ENCODE measurements around the gene NLRP6.

Gene NLRP6

GRCh38 chr11:269146-269890 is 8.9 kb upstream of the NLRP6 start (continued):
- TF ChIP-seq CREB5 (CRISPR knock-in tag; IDR thresholded peaks at IDR 0.05; ENCODE audit: low read depth) (no peak), ZFP30 (CRISPR knock-in tag; IDR thresholded peaks at IDR 0.05) (no peak)

GRCh38 chr11:270451-271318 is 7.5 kb upstream of the NLRP6 start:
- TF ChIP-seq TCF4 (CRISPR knock-in tag; IDR thresholded peaks at IDR 0.05; ENCODE audit: borderline replicate concordance) (no peak), ESRRG (CRISPR knock-in tag; IDR thresholded peaks at IDR 0.05) (no peak), BACH2 (CRISPR knock-in tag; IDR thresholded peaks at IDR 0.05; ENCODE audit: borderline replicate concordance) (no peak), POU6F1 (CRISPR knock-in tag; IDR thresholded peaks at IDR 0.05; ENCODE audit: borderline replicate concordance, low read depth) (no peak)
- no peak for ATAC-seq

GRCh38 chr11:271319-271715 is 6.9 kb upstream of the NLRP6 start:
- TF ChIP-seq ZNF565 (CRISPR knock-in tag; conservative IDR thresholded peaks at IDR 0.05; ENCODE audit: low read depth) = no peak
- TF ChIP-seq ZC3H10 (CRISPR knock-in tag; IDR thresholded peaks at IDR 0.05) = no peak
- TF ChIP-seq ZFP3 (CRISPR knock-in tag; IDR thresholded peaks at IDR 0.05) = no peak
- TF ChIP-seq ZFP30 (CRISPR knock-in tag; IDR thresholded peaks at IDR 0.05) = no peak
- TF ChIP-seq ARNTL (CRISPR knock-in tag; IDR thresholded peaks at IDR 0.05; ENCODE audit: borderline replicate concordance, low read depth) = no peak
- no peak for TF ChIP-seq ESRRG (CRISPR knock-in tag; IDR thresholded peaks at IDR 0.05)
- TF ChIP-seq PPARA (CRISPR knock-in tag; IDR thresholded peaks at IDR 0.05; ENCODE audit: borderline replicate concordance) = no peak
- no peak for ATAC-seq

GRCh38 chr11:272195-272930 is 5.8 kb upstream of the NLRP6 start:
- no peak for ATAC-seq
- TF ChIP-seq PATZ1 (CRISPR knock-in tag; IDR thresholded peaks at IDR 0.05; ENCODE audit: borderline replicate concordance) (no peak), ZNF8 (CRISPR knock-in tag; IDR thresholded peaks at IDR 0.05) (no peak), BACH2 (CRISPR knock-in tag; IDR thresholded peaks at IDR 0.05; ENCODE audit: borderline replicate concordance) (no peak), ARNTL (CRISPR knock-in tag; IDR thresholded peaks at IDR 0.05; ENCODE audit: borderline replicate concordance, low read depth) (no peak), TOX (CRISPR knock-in tag; IDR thresholded peaks at IDR 0.05; ENCODE audit: borderline replicate concordance) (no peak), TSHZ2 (CRISPR knock-in tag; IDR thresholded peaks at IDR 0.05) (no peak), ZC3H10 (CRISPR knock-in tag; IDR thresholded peaks at IDR 0.05) (no peak), OSR1 (CRISPR knock-in tag; IDR thresholded peaks at IDR 0.05) (no peak)

All from SK-N-SH treated with all-trans-retinoic acid at 6 μM for 48 hours (cell line).